Measurements from ENCODE around the gene CCNY. TPM values are rescaled to one million over a fixed set of nuclear protein-coding genes. Genes with fewer than 3 reads are reported as not detected.

CCNY gene
- total and polyA plus RNA-seq, 2 of the 4 experiments (the other 2 are of a cell fraction), result 38.0 to 131 TPM

- no peaks in the 10 kb centered on the region for H3K9me1 ChIP-seq (ENCODE audit: insufficient read depth, low read length)
- H2AK5ac ChIP-seq (ENCODE audit: low read depth, low read length), result no peak overlapping the region
- H3K18ac ChIP-seq (ENCODE audit: low read depth, low read length), result no peak overlapping the region
- H3K4me1 ChIP-seq (ENCODE audit: control insufficient read depth, insufficient read depth, low read length), result no peaks in the 10 kb centered on the region
- no peak overlapping the region for H3K4me3 ChIP-seq (ENCODE audit: insufficient read depth, low read depth, low read length)
- no peaks in the 10 kb centered on the region for H3K36me3 ChIP-seq (ENCODE audit: control insufficient read depth, insufficient read depth, low read length)
- H3K27me3 ChIP-seq (ENCODE audit: control insufficient read depth, insufficient read depth, low read length), result peaks cover 21% of the 10 kb centered on the region
- no peak overlapping the region for H3K56ac ChIP-seq (ENCODE audit: extremely low read depth, insufficient read depth, low read length)
- H2BK15ac ChIP-seq (ENCODE audit: low read depth, low read length), result no peak overlapping the region
- H2AK9ac ChIP-seq (replicated peaks; ENCODE audit: low read depth, low read length, poor library complexity), result no peak overlapping the region
- H3K9me3 ChIP-seq (ENCODE audit: control insufficient read depth, insufficient read depth, low read length), result no peaks in the 10 kb centered on the region
- H3K9ac ChIP-seq (ENCODE audit: low read depth, low read length), result no peak overlapping the region
- ChIA-PET POLR2A (ENCODE audit: unreplicated experiment) (no interaction called here), CTCF (no interaction called here)
- DNase-seq, result no peak
- H3K4ac ChIP-seq (ENCODE audit: low read depth, low read length), result no peak overlapping the region
- no peak overlapping the region for H2BK120ac ChIP-seq (ENCODE audit: low read depth, low read length)
- intact Hi-C loops (cut with micrococcal nuclease) (no loop called here), dilution Hi-C loops (cut with HindIII; ENCODE audit: low sequenced_read_pairs, unreplicated experiment) (no loop called here), in situ Hi-C loops (cut with MboI; ENCODE audit: low sequenced_read_pairs) (no loop called here)
- H2BK5ac ChIP-seq (ENCODE audit: low read depth, low read length, poor library complexity, severe bottlenecking), result no peak overlapping the region
- no peak overlapping the region for H4K5ac ChIP-seq (ENCODE audit: low read depth, low read length)
- TF ChIP-seq MAZ (IDR thresholded peaks at IDR 0.05; ENCODE audit: borderline replicate concordance, low read depth, low read length), result no peak
- no peak for TF ChIP-seq CTCF (conservative IDR thresholded peaks at IDR 0.05; ENCODE audit: low read depth, low read length)
- TF ChIP-seq CEBPB (IDR thresholded peaks at IDR 0.05; ENCODE audit: low read depth, low read length), result no peak
- TF ChIP-seq BHLHE40 (IDR thresholded peaks at IDR 0.05; ENCODE audit: low read depth, low read length), result no peak
- TF ChIP-seq RAD21 (IDR thresholded peaks at IDR 0.05; ENCODE audit: low read length), result no peak
- TF ChIP-seq MXI1 (IDR thresholded peaks at IDR 0.05; ENCODE audit: borderline replicate concordance, low read depth, low read length), result no peak
- TF ChIP-seq RFX5 (IDR thresholded peaks at IDR 0.05; ENCODE audit: low read depth, low read length), result no peak
- no peak for TF ChIP-seq NFE2L2 (IDR thresholded peaks at IDR 0.05; ENCODE audit: low read depth, low read length)
- TF ChIP-seq ELK1 (IDR thresholded peaks at IDR 0.05; ENCODE audit: borderline replicate concordance, low read depth, low read length), result no peak
- no peak for TF ChIP-seq FOS (IDR thresholded peaks at IDR 0.05; ENCODE audit: low read depth, low read length)
- TF ChIP-seq SMC3 (IDR thresholded peaks at IDR 0.05; ENCODE audit: low read depth, low read length), result no peak
- no peak for TF ChIP-seq CHD1 (IDR thresholded peaks at IDR 0.05; ENCODE audit: low read depth, low read length)
- TF ChIP-seq MAFK (IDR thresholded peaks at IDR 0.05; ENCODE audit: low read depth, low read length), result no peak
- no peak overlapping the region for H4K8ac ChIP-seq (ENCODE audit: low read depth in 2 of 2, low read length in 2 of 2)
- no peaks in the 10 kb centered on the region for H3K79me1 ChIP-seq (ENCODE audit: low read depth in 1 of 2, low read length in 2 of 2)
- H3K27ac ChIP-seq (ENCODE audit: insufficient read depth, low read length), result no peak overlapping the region
- ATAC-seq (ENCODE audit: low read depth), result no peak
- H4K91ac ChIP-seq (ENCODE audit: insufficient read depth, low read depth, low read length), result no peak overlapping the region
- H3K14ac ChIP-seq (replicated peaks; ENCODE audit: low read depth, low read length), result no peak overlapping the region
- H3K23ac ChIP-seq (ENCODE audit: low read depth, low read length), result no peak overlapping the region
- no peak overlapping the region for H2AFZ ChIP-seq (replicated peaks; ENCODE audit: low read length, poor library complexity)
- no CpG with 5 or more reads among the region's 6 CpGs for WGBS, 2 experiments (ENCODE audit: extremely low coverage in 2 of 2, insufficient read length in 1 of 2)
- no peak overlapping the region for H3K4me2 ChIP-seq (ENCODE audit: low read depth, low read length)
- no peak overlapping the region for H2BK20ac ChIP-seq (ENCODE audit: low read depth, low read length)
- BruUV-seq (replicated peaks), result no TSS peak
- H4K20me1 ChIP-seq (ENCODE audit: insufficient read depth, low read length), result no peaks in the 10 kb centered on the region; the same call in 1 of the 2 replicates
Observed at GRCh38 chr10:35581655-35582054, 245.3 kb downstream of the CCNY start.
